CD14-positive monocyte (primary cell): Measurements from ENCODE around the gene ALOX15. TPM values are rescaled to one million over a fixed set of nuclear protein-coding genes. Genes with fewer than 3 reads are reported as not detected.

ENCODE experiments used
- DNase-seq, 3 donors: peaks; one replicate each; pipeline ENCODE4 v3.0.0-alpha.2; 2011 to 2022
- H2AFZ ChIP-seq: 2 replicates; pipeline ENCODE4 v1.6.0; 2012; ENCODE audit warnings: mild to moderate bottlenecking, low read depth, low read length, inconsistent platforms; ENCODE audit not compliant: insufficient read depth, poor library complexity, severe bottlenecking
- H3K27ac ChIP-seq, 2 donors: 1 replicate in 1 of 2; 2 replicates in 1 of 2; pipeline ENCODE4 v1.5.1; 2012 to 2013; ENCODE audit warnings: low read length in 2 of 2, control low read depth in 1 of 2, inconsistent platforms in 1 of 2, low read depth in 1 of 2, mild to moderate bottlenecking in 1 of 2
- H3K27me3 ChIP-seq, 2 donors: one replicate each; pipeline versions ENCODE4 v1.6.0 to v1.6.1; 2011 to 2013; ENCODE audit warnings: low read length in 2 of 2; ENCODE audit not compliant: control insufficient read depth in 2 of 2, insufficient read depth in 2 of 2
- H3K36me3 ChIP-seq, 2 donors: replicated peaks in 1 of 2; 1 replicate in 1 of 2; 2 replicates in 1 of 2; pipeline versions ENCODE4 v1.5.1 to v1.6.1; 2012 to 2013; ENCODE audit warnings: low read length in 2 of 2, control low read depth in 1 of 2, inconsistent platforms in 1 of 2, mild to moderate bottlenecking in 1 of 2; ENCODE audit not compliant: insufficient read depth in 2 of 2, control insufficient read depth in 1 of 2
- H3K4me1 ChIP-seq, 2 donors: 1 replicate in 1 of 2; 2 replicates in 1 of 2; pipeline versions ENCODE4 v1.5.1 to v1.6.1; 2012 to 2013; ENCODE audit warnings: low read length in 2 of 2, control low read depth in 1 of 2, inconsistent platforms in 1 of 2, mild to moderate bottlenecking in 1 of 2, moderate library complexity in 1 of 2; ENCODE audit not compliant: insufficient read depth in 2 of 2, control insufficient read depth in 1 of 2
- H3K4me2 ChIP-seq: replicated peaks from 2 replicates; pipeline ENCODE3; 2012; ENCODE audit warnings: low read length, moderate library complexity, mild to moderate bottlenecking; ENCODE audit not compliant: poor library complexity, severe bottlenecking; ENCODE audit errors: extremely low read depth
- H3K4me3 ChIP-seq, 3 experiments: fragments of 200-600 bp in 1 of 3; sonication (generic) in 1 of 3; replicated peaks in 1 of 3; 1 replicate in 2 of 3; 2 replicates in 1 of 3; pipeline ENCODE4 v1.5.1; 2011 to 2013; ENCODE audit warnings: low read length in 3 of 3, mild to moderate bottlenecking in 3 of 3, control low read depth in 2 of 3, low read depth in 2 of 3, inconsistent platforms in 1 of 3, moderate library complexity in 1 of 3
- H3K79me2 ChIP-seq: 2 replicates; pipeline ENCODE4 v1.6.0; 2012; ENCODE audit warnings: mild to moderate bottlenecking, control low read depth, inconsistent platforms, low read length, moderate library complexity; ENCODE audit not compliant: insufficient read depth
- H3K9ac ChIP-seq: 2 replicates; pipeline ENCODE4 v1.6.0; 2017; ENCODE audit warnings: low read length, mild to moderate bottlenecking; ENCODE audit not compliant: insufficient read depth, poor library complexity, severe bottlenecking
- H3K9me3 ChIP-seq, 2 donors: replicated peaks in 1 of 2; 1 replicate in 1 of 2; 2 replicates in 1 of 2; pipeline versions ENCODE4 v1.5.1 to v1.6.1; 2012 to 2013; ENCODE audit warnings: low read length in 2 of 2, control low read depth in 1 of 2; ENCODE audit not compliant: control insufficient read depth in 1 of 2, insufficient read depth in 1 of 2
- H4K20me1 ChIP-seq: 2 replicates; pipeline ENCODE4 v1.6.0; 2012; ENCODE audit warnings: mild to moderate bottlenecking, low read length, control low read depth, moderate library complexity; ENCODE audit not compliant: insufficient read depth
- H3K27ac Mint-ChIP-seq, 7 donors: one replicate each; pipeline ENCODE4 v1.8.0; 2020; ENCODE audit warnings: mild to moderate bottlenecking in 7 of 7, mixed read lengths in 7 of 7, moderate library complexity in 6 of 7, inconsistent platforms in 2 of 7
- H3K27me3 Mint-ChIP-seq, 3 donors: one replicate each; pipeline ENCODE4 v1.8.0; 2021 to 2022; ENCODE audit warnings: low read depth in 3 of 3, mild to moderate bottlenecking in 3 of 3, mixed read lengths in 3 of 3, moderate library complexity in 3 of 3, inconsistent platforms in 1 of 3
- H3K36me3 Mint-ChIP-seq, 2 donors: one replicate each; pipeline ENCODE4 v1.8.0; 2020; ENCODE audit warnings: mixed read lengths in 2 of 2, inconsistent platforms in 1 of 2, mild to moderate bottlenecking in 1 of 2
- H3K4me1 Mint-ChIP-seq: one replicate; pipeline ENCODE4 v1.8.0; 2020; ENCODE audit warnings: mild to moderate bottlenecking, mixed read lengths
- H3K4me3 Mint-ChIP-seq, 2 donors: one replicate each; pipeline ENCODE4 v1.8.0; 2020; ENCODE audit warnings: mild to moderate bottlenecking in 2 of 2, mixed read lengths in 2 of 2, moderate library complexity in 1 of 2
- H3K9me3 Mint-ChIP-seq, 7 donors: one replicate each; pipeline ENCODE4 v1.8.0; 2020 to 2022; ENCODE audit warnings: mixed read lengths in 7 of 7, mild to moderate bottlenecking in 6 of 7, moderate library complexity in 6 of 7, inconsistent platforms in 2 of 7
- WGBS: methylation state at CpG from one replicate; pipeline ENCODE4 v1.1.5; 2013; ENCODE audit warnings: missing lambda C conversion rate; ENCODE audit not compliant: insufficient coverage; 5-methylcytosine and 5-hydroxymethylcytosine counted together
- intact Hi-C, 2 donors: fragments of 100-400 bp; cut with micrococcal nuclease; formaldehyde crosslinking; loops; one replicate each; pipeline versions ENCODE4 v1.15.0 to v1.15.1; 2023
- polyA plus RNA-seq, 3 donors: library from polyadenylated mRNA; depleted of rRNA in 1 of 3; unstranded in 2 of 3; stranded (reverse) in 1 of 3; fragments of 300-500 nt in 2 of 3; fragments of >200 nt in 1 of 3; fragmentation: Illumina TruSeq in 2 of 3; gene quantifications; 1 replicate in 2 of 3; 2 replicates in 1 of 3; pipeline ENCODE4 v1.2.3, GENCODE V29; 2012 to 2021
- TF ChIP-seq, protein P1 (sequence below): fragments of 200-600 bp; IDR thresholded peaks from one replicate; pipeline ENCODE4 v1.8.0; 2022; ENCODE audit warnings: antibody characterized with exemption, mild to moderate bottlenecking

Gene ALOX15
- polyA plus RNA-seq, 3 donors, result 0.05 to 0.13 TPM; not detected in 1

DNA sequence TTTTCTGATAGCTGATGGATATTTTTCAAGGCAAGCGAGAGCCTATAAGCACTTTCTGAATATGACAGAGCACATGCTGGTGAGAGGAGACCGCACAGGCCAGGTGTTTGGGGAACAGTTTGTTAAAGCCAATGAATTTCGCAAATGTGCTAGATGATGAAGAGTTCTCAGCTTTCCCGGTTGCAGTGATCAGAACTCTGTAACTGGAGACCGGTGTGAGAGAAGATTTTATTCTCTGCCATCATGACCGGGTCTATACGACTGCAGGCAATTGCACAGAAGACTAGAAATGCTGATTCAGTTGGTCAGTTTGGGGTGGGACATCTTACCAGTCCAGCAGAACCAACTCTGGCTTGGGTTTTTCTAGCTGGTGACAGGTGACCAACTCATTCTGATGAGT, 31.7 kb downstream of the ALOX15 start:
- Histone ChIP-seq H3K36me3 (no peaks in the 10 kb centered on the region), H3K79me2 (no peaks in the 10 kb centered on the region), H3K4me1 (peaks cover 15 to 25% of the 10 kb centered on the region in 2 donors), H3K9me3 (no peaks in the 10 kb centered on the region), H3K4me2 (no peak overlapping the region), H3K27ac (no peak overlapping the region), H3K4me3 (no peak overlapping the region), H3K27me3 (no peaks in the 10 kb centered on the region), H3K9ac (no peak overlapping the region), H4K20me1 (no peaks in the 10 kb centered on the region), H2AFZ (no peak overlapping the region)
- no peak for DNase-seq
- Mint-ChIP-seq H3K9me3 (no peaks in the 10 kb centered on the region), H3K36me3 (no peaks in the 10 kb centered on the region), H3K4me3 (no peak overlapping the region), H3K27me3 (peaks cover 5 to 15% (median 10%) of the 10 kb centered on the region in 3 donors), H3K4me1 (peaks cover 19% of the 10 kb centered on the region), H3K27ac (no peak overlapping the region)
- TF ChIP-seq, protein P1, sequence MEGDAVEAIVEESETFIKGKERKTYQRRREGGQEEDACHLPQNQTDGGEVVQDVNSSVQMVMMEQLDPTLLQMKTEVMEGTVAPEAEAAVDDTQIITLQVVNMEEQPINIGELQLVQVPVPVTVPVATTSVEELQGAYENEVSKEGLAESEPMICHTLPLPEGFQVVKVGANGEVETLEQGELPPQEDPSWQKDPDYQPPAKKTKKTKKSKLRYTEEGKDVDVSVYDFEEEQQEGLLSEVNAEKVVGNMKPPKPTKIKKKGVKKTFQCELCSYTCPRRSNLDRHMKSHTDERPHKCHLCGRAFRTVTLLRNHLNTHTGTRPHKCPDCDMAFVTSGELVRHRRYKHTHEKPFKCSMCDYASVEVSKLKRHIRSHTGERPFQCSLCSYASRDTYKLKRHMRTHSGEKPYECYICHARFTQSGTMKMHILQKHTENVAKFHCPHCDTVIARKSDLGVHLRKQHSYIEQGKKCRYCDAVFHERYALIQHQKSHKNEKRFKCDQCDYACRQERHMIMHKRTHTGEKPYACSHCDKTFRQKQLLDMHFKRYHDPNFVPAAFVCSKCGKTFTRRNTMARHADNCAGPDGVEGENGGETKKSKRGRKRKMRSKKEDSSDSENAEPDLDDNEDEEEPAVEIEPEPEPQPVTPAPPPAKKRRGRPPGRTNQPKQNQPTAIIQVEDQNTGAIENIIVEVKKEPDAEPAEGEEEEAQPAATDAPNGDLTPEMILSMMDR, result no peak
- intact Hi-C loops, result no loop called here
- WGBS, result 89% methylated on average over 7 of the region's 7 CpGs

DNA sequence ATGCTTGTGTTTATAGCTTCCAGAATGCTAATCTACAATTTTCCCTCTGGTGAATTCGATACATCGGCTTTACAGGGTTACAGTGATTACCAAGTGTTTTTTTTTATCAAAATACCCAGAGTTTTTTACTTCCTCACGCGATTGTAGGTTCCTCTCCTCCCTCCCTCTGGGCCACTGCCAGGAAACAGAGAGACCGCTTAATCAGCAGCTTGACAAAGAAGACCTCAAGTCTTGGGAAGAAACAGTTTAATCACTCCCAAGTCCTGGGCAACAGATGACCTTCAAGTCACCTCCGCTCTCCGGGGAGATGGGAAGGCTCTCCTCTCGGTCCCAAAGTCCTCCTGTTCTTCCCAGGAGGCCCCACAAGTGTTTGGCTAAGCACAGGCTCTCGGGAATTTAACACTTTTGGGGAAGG, 33.7 kb downstream of the ALOX15 start:
- Mint-ChIP-seq H3K4me1 (peaks cover 19% of the 10 kb centered on the region), H3K27ac (peak overlapping the region; percentile 7 to 84 (median 60)), H3K36me3 (no peaks in the 10 kb centered on the region), H3K4me3 (peak overlapping the region; percentile 56 to 64), H3K27me3 (peaks cover 7 to 15% (median 13%) of the 10 kb centered on the region in 3 donors), H3K9me3 (no peaks in the 10 kb centered on the region)
- peak overlapping the region; percentile 59 for H3K4me2 ChIP-seq
- intact Hi-C loops, result no loop called here
- H3K4me3 ChIP-seq, result peak overlapping the region in 1 of 3 experiments; percentile 57
- 0% methylated on average over 1 of the region's 9 CpGs for WGBS
- TF ChIP-seq, protein P1, result no peak
- H3K9me3 ChIP-seq, result no peaks in the 10 kb centered on the region
- no peaks in the 10 kb centered on the region for H3K27me3 ChIP-seq
- H3K36me3 ChIP-seq, result no peaks in the 10 kb centered on the region
- H3K9ac ChIP-seq, result peak overlapping the region; percentile 21
- DNase-seq, result peak; percentile 57 to 76 (median 67)
- H3K79me2 ChIP-seq, result no peaks in the 10 kb centered on the region
- H2AFZ ChIP-seq, result peak overlapping the region; percentile 62
- peaks cover 15 to 25% of the 10 kb centered on the region in 2 donors for H3K4me1 ChIP-seq
- H4K20me1 ChIP-seq, result no peaks in the 10 kb centered on the region
- peak overlapping the region; percentile 3 to 75 for H3K27ac ChIP-seq
